Body of pancreas (tissue), 4 donors: ENCODE data around the gene LRRC9. TPM values are rescaled to one million over a fixed set of nuclear protein-coding genes. Genes with fewer than 3 reads are reported as not detected.
A peak's percentile ranks its signal among the peaks of the same experiment; 100 is the strongest.

Source experiments
- ATAC-seq: fragments of 150-250 bp; one replicate; pipeline ENCODE4 v1.9.1; 2016
- DNase-seq, 4 donors: peaks; one replicate each; pipeline ENCODE4 v3.0.0-alpha.2; 2019
- H3K27ac ChIP-seq, 4 donors: fragments of 200-600 bp; sonication (generic); 1 replicate in 3 of 4; 2 replicates in 1 of 4; pipeline versions ENCODE4 v1.5.1 to v1.6.1; 2016 to 2019; ENCODE audit warnings: mild to moderate bottlenecking in 1 of 4, mixed read lengths in 1 of 4, moderate library complexity in 1 of 4
- H3K27me3 ChIP-seq, 2 donors: fragments of 200-600 bp; sonication (generic); one replicate each; pipeline ENCODE4 v1.6.0; 2016; ENCODE audit warnings: mild to moderate bottlenecking in 1 of 2
- H3K36me3 ChIP-seq, 2 donors: fragments of 200-600 bp; sonication (generic); replicated peaks in 1 of 2; 2 replicates each; pipeline ENCODE4 v1.5.1; 2016; ENCODE audit warnings: low read depth in 2 of 2; ENCODE audit not compliant: insufficient read depth in 1 of 2
- H3K4me1 ChIP-seq: fragments of 200-600 bp; sonication (generic); one replicate; pipeline ENCODE4 v1.6.0; 2016
- H3K4me3 ChIP-seq, 2 donors: fragments of 200-600 bp; sonication (generic); 1 replicate in 1 of 2; 2 replicates in 1 of 2; pipeline ENCODE4 v1.5.1; 2016 to 2019
- H3K9me3 ChIP-seq, 3 donors: fragments of 200-600 bp; sonication (generic); 1 replicate in 2 of 3; 2 replicates in 1 of 3; pipeline ENCODE4 v1.5.1; 2016
- POLR2A ChIP-seq, 3 donors: fragments of 450-650 bp; IDR thresholded peaks; one replicate each; pipeline ENCODE4 v1.6.1; 2016; ENCODE audit warnings: antibody characterized with exemption in 3 of 3, mild to moderate bottlenecking in 2 of 3
- WGBS, 2 donors: methylation state at CpG; one replicate each; pipeline ENCODE4 v1.1.5; 2017; 5-methylcytosine and 5-hydroxymethylcytosine counted together
- intact Hi-C: fragments of 100-400 bp; cut with DNase I; formaldehyde crosslinking; loops from one replicate; pipeline ENCODE4 v1.15.1; 2023
- total RNA-seq, 2 donors: library from RNA; depleted of rRNA; stranded (reverse); fragments of >200 nt; gene quantifications; one replicate each; pipeline ENCODE4 v1.1.0, GENCODE V29; 2016
- TF ChIP-seq, protein P1 (sequence below), 7 experiments: fragments of 450-650 bp in 4 of 7; fragments of 200-600 bp in 3 of 7; sonication (generic) in 3 of 7; IDR thresholded peaks; one replicate each; pipeline ENCODE4 v1.5.1; 2016 to 2019; ENCODE audit warnings: antibody characterized with exemption in 7 of 7

Gene LRRC9
- total RNA-seq, 2 donors from 2014 or later = not detected

DNA sequence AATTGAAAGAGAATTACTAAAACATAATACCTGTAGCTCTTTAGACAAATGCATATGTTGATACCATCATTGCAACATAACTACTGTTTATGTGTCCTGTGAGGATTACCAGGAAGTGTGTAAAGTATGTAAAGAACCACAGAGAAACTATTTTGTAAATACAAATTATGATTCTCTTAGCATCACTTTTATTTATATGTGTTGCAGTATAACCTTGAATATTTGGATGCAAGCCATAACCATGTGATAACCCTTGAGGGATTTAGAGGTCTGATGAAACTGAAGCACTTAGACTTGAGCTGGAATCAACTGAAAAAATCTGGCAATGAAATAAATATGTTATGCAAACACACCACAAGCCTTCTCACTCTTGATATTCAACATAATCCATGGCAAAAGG is 77.5 kb downstream of the LRRC9 start:
- no peak overlapping the region for H3K27ac ChIP-seq
- H3K9me3 ChIP-seq = no peaks in the 10 kb centered on the region
- ATAC-seq = no peak
- no peak overlapping the region for H3K4me3 ChIP-seq
- intact Hi-C loops = no loop called here
- H3K27me3 ChIP-seq = no peaks in the 10 kb centered on the region
- DNase-seq = no peak
- TF ChIP-seq, protein P1, sequence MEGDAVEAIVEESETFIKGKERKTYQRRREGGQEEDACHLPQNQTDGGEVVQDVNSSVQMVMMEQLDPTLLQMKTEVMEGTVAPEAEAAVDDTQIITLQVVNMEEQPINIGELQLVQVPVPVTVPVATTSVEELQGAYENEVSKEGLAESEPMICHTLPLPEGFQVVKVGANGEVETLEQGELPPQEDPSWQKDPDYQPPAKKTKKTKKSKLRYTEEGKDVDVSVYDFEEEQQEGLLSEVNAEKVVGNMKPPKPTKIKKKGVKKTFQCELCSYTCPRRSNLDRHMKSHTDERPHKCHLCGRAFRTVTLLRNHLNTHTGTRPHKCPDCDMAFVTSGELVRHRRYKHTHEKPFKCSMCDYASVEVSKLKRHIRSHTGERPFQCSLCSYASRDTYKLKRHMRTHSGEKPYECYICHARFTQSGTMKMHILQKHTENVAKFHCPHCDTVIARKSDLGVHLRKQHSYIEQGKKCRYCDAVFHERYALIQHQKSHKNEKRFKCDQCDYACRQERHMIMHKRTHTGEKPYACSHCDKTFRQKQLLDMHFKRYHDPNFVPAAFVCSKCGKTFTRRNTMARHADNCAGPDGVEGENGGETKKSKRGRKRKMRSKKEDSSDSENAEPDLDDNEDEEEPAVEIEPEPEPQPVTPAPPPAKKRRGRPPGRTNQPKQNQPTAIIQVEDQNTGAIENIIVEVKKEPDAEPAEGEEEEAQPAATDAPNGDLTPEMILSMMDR (IDR thresholded peaks at IDR 0.05) = no peak
- TF ChIP-seq POLR2A (IDR thresholded peaks at IDR 0.05) = no peak
- H3K4me1 ChIP-seq = peaks cover 7% of the 10 kb centered on the region
- no peaks in the 10 kb centered on the region for H3K36me3 ChIP-seq

DNA sequence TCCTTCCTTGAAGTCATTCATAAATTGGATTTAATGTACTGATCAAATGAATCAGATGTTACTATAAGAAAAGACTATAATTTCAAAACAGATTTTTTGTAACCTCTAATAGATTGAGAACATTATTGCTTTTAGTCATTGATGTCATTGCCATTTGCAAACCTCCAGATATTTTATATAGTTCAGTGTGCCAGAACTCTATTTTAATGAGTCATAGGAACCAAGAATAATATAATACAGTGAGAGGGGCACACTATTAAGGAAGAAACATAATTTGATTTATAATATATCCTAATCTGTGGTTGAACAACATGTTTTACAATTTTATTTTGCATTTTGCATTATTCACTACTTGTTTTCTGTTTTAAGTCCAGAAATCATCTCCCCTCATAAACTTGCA is 78.0 kb downstream of the LRRC9 start:
- intact Hi-C loops = no loop called here

DNA sequence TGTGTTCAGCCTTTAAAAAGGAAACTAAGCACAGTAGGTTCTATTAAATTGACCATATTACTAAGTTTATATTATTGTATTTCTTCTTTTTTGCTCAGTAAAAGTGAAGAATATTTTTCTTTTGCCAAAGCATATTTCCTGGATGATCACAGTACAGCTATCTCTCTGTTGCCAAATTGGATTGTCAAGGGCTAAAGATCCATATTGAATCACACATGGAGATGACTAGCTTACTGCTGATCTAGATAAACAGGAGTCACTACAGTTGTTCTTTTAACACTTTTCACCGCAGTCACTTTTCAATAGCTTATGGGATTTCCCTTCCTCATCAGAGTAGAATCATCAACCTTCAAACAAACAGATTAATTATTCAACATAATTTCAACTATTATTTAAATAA is 78.6 kb downstream of the LRRC9 start:
- no peaks in the 10 kb centered on the region for H3K36me3 ChIP-seq
- no peak for TF ChIP-seq POLR2A (IDR thresholded peaks at IDR 0.05)
- intact Hi-C loops = no loop called here
- H3K4me1 ChIP-seq = peaks cover 18% of the 10 kb centered on the region
- DNase-seq = no peak
- no peak overlapping the region for H3K27ac ChIP-seq
- H3K4me3 ChIP-seq = no peak overlapping the region
- ATAC-seq = no peak
- no peaks in the 10 kb centered on the region for H3K9me3 ChIP-seq
- WGBS, 2 donors = 93 to 94% methylated on average over 1 of the region's 1 CpG
- H3K27me3 ChIP-seq = no peaks in the 10 kb centered on the region

More for the DNA sequence above, 78.0 kb downstream of the LRRC9 start:
- Histone ChIP-seq H3K27me3 (no peaks in the 10 kb centered on the region), H3K4me1 (peaks cover 12% of the 10 kb centered on the region), H3K36me3 (no peaks in the 10 kb centered on the region), H3K27ac (no peak overlapping the region), H3K9me3 (no peaks in the 10 kb centered on the region), H3K4me3 (no peak overlapping the region)
- ATAC-seq (no peak), DNase-seq (no peak)
- no peak for TF ChIP-seq POLR2A (IDR thresholded peaks at IDR 0.05)
- TF ChIP-seq, protein P1 (IDR thresholded peaks at IDR 0.05) = no peak

DNA sequence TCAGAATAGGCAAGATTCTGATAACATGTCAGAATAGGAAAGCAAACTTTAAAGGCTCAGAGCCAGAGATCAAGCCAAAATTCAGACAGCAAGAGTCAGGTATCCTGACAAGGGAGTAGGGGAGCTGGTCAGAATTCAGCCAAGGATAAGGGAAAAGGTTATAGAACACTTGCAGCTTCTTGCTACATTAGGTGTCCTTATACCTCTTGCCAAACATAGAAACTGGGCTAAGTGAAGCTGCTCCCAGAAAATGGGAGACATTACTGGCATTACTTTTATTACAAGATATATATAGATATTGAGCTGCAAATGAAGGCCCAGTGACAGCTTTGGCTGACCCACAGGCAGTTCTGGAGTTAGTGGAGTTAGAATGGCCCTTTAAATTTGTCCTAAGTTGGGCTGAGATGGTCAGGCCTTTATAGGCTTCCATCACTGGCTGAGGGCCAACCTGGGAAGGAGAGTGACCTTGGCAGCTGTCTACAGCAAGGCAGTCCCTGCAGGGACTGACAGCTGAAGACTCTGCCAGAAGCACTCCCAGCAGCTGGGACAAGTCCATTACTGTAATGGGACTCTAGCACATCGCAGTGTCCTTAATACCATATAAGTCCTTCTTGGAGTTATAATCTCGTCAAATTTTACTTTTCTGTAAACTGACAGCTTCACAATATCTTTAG is 83.0 kb downstream of the LRRC9 start:
- TF ChIP-seq, protein P1 (IDR thresholded peaks at IDR 0.05) = no peak
- no peak for TF ChIP-seq POLR2A (IDR thresholded peaks at IDR 0.05)
- H3K27me3 ChIP-seq = no peaks in the 10 kb centered on the region
- H3K36me3 ChIP-seq = no peaks in the 10 kb centered on the region
- DNase-seq (peak; percentile 80 to 88 (median 83)), ATAC-seq (peak; percentile 82)
- peak overlapping the region in 3 of 4 donors; percentile 38 to 68 (median 47) for H3K27ac ChIP-seq
- H3K4me3 ChIP-seq = no peak overlapping the region
- no peaks in the 10 kb centered on the region for H3K9me3 ChIP-seq
- 5 to 23% methylated on average over 2 of the region's 2 CpGs for WGBS, 2 donors
- H3K4me1 ChIP-seq = peaks cover 21% of the 10 kb centered on the region
- intact Hi-C loops = no loop called here

DNA sequence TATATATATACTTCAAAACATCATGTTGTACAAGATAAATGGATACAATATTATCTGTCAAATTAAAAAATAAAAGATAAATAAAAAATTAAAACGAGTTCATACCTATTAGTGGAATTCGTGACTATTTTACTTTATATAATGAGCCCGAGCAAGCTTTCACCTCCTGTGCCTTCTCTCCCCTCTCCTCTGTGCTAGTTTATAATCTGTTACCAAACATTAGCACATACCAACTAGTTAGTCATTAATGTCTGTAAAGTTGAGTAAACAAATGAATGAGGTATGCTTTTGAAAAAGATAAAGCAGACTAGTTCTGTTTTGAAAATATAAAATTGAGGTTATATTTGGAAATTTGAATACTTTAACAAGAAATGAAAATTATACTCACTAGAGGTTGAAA is 84.0 kb downstream of the LRRC9 start:
- Histone ChIP-seq H3K27me3 (no peaks in the 10 kb centered on the region), H3K4me3 (no peak overlapping the region), H3K36me3 (no peaks in the 10 kb centered on the region), H3K9me3 (no peaks in the 10 kb centered on the region), H3K4me1 (peaks cover 21% of the 10 kb centered on the region), H3K27ac (peak overlapping the region in 3 of 4 donors; percentile 38 to 68 (median 47))
- peak in 2 of 3 donors; percentile 20 to 42 for TF ChIP-seq POLR2A (IDR thresholded peaks at IDR 0.05)
- TF ChIP-seq, protein P1 (IDR thresholded peaks at IDR 0.05) = no peak
- ATAC-seq = peak; percentile 94
- 13 to 15% methylated on average over 3 of the region's 3 CpGs for WGBS, 2 donors
- intact Hi-C loops = no loop called here
- peak in 2 of 4 donors; percentile 6 to 9 for DNase-seq
